ENCODE results near the gene B4GALNT4.
"Not testable (repeated sequence)": the region's sequence is repeated elsewhere in the genome, so short reads cannot be mapped to it uniquely, and the experiment has no call there.

The B4GALNT4 gene

DNA sequence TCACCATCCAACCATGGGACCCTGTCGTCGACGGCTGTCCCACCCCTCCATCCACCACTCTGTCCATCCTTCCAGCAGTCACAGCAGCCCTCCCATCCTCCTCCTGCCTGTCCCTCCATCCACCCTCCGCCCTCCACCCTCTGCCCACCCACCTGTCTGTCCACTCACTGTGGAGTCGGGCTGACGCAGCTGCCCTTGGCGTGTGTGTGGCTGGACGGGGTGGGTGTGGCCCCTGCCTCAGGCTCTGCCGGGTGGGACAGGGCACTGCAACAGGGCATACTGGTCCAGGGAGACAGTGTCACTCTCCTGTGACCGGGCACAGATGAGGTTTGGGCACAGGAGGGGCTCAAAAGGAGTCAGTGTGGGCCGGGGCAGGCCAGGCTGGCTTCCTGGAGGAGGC, 26.6 kb downstream of the B4GALNT4 start:
- H3K4me3 ChIP-seq (ENCODE audit: low read length): peak overlapping the region; percentile 41
- no peak overlapping the region for H3K9ac ChIP-seq (ENCODE audit: low read length)
- no peaks in the 10 kb centered on the region for H3K4me1 ChIP-seq (ENCODE audit: control insufficient read depth, insufficient read depth, low read length)
- peaks cover 7% of the 10 kb centered on the region for H3K27me3 ChIP-seq (ENCODE audit: control insufficient read depth, insufficient read depth, low read length)
- no peaks in the 10 kb centered on the region for H3K36me3 ChIP-seq (ENCODE audit: control insufficient read depth, insufficient read depth, low read length)
- no peak overlapping the region for H3K27ac ChIP-seq (ENCODE audit: low read depth, low read length)

DNA sequence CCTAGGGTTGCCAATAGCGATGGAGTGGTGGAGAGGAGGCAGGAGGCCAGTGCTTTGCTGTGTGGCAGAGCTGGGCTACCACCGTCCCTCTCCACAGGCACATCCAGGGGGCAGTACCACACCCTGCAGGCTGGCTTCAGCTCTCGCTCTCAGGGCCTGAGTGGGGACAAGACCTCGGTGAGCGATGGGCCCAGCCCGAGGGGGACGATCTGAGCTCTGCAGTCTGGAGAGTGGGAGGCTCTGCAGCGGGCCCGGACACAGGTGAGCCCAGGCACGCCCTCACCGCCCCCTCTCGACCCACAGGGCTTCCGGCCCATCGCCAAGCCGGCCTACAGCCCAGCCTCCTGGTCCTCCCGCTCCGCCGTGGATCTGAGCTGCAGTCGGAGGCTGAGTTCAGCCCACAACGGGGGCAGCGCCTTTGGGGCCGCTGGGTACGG, 27.2 kb downstream of the B4GALNT4 start:
- Histone ChIP-seq H3K27me3 (ENCODE audit: control insufficient read depth, insufficient read depth, low read length) (peaks cover 7% of the 10 kb centered on the region), H3K36me3 (ENCODE audit: control insufficient read depth, insufficient read depth, low read length) (no peaks in the 10 kb centered on the region), H3K4me3 (ENCODE audit: low read length) (no peak overlapping the region), H3K9ac (ENCODE audit: low read length) (no peak overlapping the region), H3K4me1 (ENCODE audit: control insufficient read depth, insufficient read depth, low read length) (no peaks in the 10 kb centered on the region), H3K27ac (ENCODE audit: low read depth, low read length) (no peak overlapping the region)

DNA sequence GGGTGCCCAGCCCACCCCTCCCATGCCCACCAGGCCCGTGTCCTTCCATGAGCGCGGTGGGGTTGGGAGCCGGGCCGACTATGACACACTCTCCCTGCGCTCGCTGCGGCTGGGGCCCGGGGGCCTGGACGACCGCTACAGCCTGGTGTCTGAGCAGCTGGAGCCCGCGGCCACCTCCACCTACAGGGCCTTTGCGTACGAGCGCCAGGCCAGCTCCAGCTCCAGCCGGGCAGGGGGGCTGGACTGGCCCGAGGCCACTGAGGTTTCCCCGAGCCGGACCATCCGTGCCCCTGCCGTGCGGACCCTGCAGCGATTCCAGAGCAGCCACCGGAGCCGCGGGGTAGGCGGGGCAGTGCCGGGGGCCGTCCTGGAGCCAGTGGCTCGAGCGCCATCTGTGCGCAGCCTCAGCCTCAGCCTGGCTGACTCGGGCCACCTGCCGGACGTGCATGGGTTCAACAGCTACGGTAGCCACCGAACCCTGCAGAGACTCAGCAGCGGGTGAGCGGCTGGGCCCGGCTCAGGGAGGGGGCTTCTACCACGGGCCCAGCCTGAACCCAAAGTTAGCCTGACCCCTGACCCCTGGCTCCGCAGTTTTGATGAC, 27.7 kb downstream of the B4GALNT4 start:
- Histone ChIP-seq H3K4me1 (ENCODE audit: control insufficient read depth, insufficient read depth, low read length) (no peaks in the 10 kb centered on the region), H3K36me3 (ENCODE audit: control insufficient read depth, insufficient read depth, low read length) (no peaks in the 10 kb centered on the region), H3K9ac (ENCODE audit: low read length) (no peak overlapping the region), H3K27ac (ENCODE audit: low read depth, low read length) (no peak overlapping the region), H3K27me3 (ENCODE audit: control insufficient read depth, insufficient read depth, low read length) (peaks cover 7% of the 10 kb centered on the region), H3K4me3 (ENCODE audit: low read length) (peak overlapping the region; percentile 32)

DNA sequence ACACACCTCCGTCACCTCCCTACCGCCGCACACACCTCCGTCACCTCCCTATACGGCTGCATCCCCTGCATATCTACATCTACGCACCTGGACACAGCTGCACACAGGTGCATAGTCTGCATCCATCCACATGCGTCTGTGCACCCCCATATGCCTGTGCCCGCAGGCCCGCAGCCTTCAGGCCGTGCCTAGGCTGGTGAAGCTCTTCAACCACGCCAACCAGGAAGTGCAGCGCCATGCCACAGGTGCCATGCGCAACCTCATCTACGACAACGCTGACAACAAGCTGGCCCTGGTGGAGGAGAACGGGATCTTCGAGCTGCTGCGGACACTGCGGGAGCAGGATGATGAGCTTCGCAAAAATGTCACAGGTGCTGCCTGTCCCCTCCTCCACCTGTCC, 29.5 kb downstream of the B4GALNT4 start:
- Histone ChIP-seq H3K4me1 (ENCODE audit: control insufficient read depth, insufficient read depth, low read length) (no peaks in the 10 kb centered on the region), H3K27me3 (ENCODE audit: control insufficient read depth, insufficient read depth, low read length) (peaks cover 7% of the 10 kb centered on the region), H3K9ac (ENCODE audit: low read length) (no peak overlapping the region), H3K36me3 (ENCODE audit: control insufficient read depth, insufficient read depth, low read length) (no peaks in the 10 kb centered on the region), H3K27ac (ENCODE audit: low read depth, low read length) (no peak overlapping the region), H3K4me3 (ENCODE audit: low read length) (no peak overlapping the region)

DNA sequence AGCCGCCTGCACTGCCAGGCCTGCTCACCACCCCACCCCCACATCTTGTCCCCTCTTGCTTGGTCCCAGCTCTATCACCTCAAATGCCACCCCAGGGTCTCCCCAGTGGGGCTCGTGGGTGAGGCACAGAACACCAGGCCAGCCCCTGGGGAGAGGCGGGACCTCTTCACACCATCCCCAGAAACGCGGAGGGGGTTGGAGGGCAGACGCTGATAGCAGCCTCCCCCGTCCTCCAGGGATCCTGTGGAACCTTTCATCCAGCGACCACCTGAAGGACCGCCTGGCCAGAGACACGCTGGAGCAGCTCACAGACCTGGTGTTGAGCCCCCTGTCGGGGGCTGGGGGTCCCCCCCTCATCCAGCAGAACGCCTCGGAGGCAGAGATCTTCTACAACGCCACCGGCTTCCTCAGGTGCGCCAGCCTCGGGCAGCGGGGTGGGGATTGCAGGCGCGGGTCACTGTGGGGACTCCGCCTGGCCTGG, 30.5 kb downstream of the B4GALNT4 start:
- no peaks in the 10 kb centered on the region for H3K36me3 ChIP-seq (ENCODE audit: control insufficient read depth, insufficient read depth, low read length)
- no peak overlapping the region for H3K4me3 ChIP-seq (ENCODE audit: low read length)
- H3K4me1 ChIP-seq (ENCODE audit: control insufficient read depth, insufficient read depth, low read length): no peaks in the 10 kb centered on the region
- H3K9ac ChIP-seq (ENCODE audit: low read length): no peak overlapping the region
- H3K27me3 ChIP-seq (ENCODE audit: control insufficient read depth, insufficient read depth, low read length): peaks cover 7% of the 10 kb centered on the region
- no peak overlapping the region for H3K27ac ChIP-seq (ENCODE audit: low read depth, low read length)

DNA sequence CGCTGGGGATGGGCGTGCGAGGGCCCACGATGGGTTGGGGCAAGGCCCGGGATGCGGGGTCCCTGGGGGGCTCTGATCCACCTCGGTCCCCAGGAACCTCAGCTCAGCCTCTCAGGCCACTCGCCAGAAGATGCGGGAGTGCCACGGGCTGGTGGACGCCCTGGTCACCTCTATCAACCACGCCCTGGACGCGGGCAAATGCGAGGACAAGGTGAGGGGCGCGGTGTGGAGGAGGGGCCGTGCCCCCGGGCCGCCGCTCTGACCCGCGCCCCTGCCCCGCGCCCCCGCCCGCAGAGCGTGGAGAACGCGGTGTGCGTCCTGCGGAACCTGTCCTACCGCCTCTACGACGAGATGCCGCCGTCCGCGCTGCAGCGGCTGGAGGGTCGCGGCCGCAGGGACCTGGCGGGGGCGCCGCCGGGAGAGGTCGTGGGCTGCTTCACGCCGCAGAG, 31.0 kb downstream of the B4GALNT4 start:
- H3K36me3 ChIP-seq (ENCODE audit: control insufficient read depth, insufficient read depth, low read length): no peaks in the 10 kb centered on the region

DNA sequence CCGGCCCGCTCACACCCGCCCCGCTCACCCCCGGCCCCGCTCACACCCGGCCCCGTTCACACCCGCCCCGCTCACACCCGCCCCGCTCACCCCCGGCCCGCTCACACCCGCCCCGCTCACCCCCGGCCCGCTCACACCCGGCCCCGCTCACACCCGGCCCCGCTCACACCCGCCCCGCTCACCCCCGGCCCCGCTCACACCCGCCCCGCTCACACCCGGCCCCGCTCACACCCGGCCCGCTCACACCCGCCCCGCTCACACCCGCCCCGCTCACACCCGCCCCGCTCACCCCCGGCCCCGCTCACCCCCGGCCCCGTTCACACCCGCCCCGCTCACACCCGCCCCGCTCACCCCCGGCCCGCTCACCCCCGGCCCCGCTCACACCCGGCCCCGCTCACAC, 31.9 kb downstream of the B4GALNT4 start:
- not testable (repeated sequence) for H3K9ac ChIP-seq (ENCODE audit: low read length); H3K27ac ChIP-seq (ENCODE audit: low read depth, low read length); H3K27me3 ChIP-seq (ENCODE audit: control insufficient read depth, insufficient read depth, low read length); H3K4me1 ChIP-seq (ENCODE audit: control insufficient read depth, insufficient read depth, low read length); H3K4me3 ChIP-seq (ENCODE audit: low read length); H3K36me3 ChIP-seq (ENCODE audit: control insufficient read depth, insufficient read depth, low read length)

More for the DNA sequence above, 31.0 kb downstream of the B4GALNT4 start:
- Histone ChIP-seq H3K4me1 (ENCODE audit: control insufficient read depth, insufficient read depth, low read length) (no peaks in the 10 kb centered on the region), H3K27me3 (ENCODE audit: control insufficient read depth, insufficient read depth, low read length) (peaks cover 7% of the 10 kb centered on the region), H3K9ac (ENCODE audit: low read length) (no peak overlapping the region), H3K27ac (ENCODE audit: low read depth, low read length) (no peak overlapping the region), H3K4me3 (ENCODE audit: low read length) (no peak overlapping the region)

DNA sequence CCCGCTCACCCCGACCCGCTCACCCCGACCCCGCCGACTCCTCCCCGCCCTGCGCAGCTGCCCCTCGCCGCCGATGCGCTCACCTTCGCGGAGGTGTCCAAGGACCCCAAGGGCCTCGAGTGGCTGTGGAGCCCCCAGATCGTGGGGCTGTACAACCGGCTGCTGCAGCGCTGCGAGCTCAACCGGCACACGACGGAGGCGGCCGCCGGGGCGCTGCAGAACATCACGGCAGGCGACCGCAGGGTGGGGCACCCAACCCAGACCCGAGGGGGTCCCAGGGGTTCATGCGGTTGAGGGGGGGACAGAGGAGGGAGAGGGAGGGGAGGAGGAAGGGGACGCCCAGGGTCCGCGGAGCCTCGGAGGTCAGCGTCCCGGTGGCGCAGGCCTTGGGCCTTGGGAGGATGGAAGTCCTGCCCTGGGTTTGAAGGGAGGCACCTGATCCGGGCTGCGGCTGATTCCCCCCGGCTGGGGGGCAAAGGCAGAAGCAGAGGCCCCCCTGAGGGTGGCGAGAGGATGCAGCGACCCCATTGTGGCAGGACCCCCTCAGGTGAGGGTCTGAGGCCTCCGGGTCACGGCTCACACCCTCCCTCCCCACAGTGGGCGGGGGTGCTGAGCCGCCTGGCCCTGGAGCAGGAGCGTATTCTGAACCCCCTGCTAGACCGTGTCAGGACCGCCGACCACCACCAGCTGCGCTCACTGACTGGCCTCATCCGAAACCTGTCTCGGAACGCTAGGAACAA, 33.9 kb downstream of the B4GALNT4 start:
- Histone ChIP-seq H3K27ac (ENCODE audit: low read depth, low read length) (no peak overlapping the region), H3K36me3 (ENCODE audit: control insufficient read depth, insufficient read depth, low read length) (no peaks in the 10 kb centered on the region), H3K4me3 (ENCODE audit: low read length) (no peak overlapping the region), H3K9ac (ENCODE audit: low read length) (no peak overlapping the region), H3K27me3 (ENCODE audit: control insufficient read depth, insufficient read depth, low read length) (peaks cover 7% of the 10 kb centered on the region), H3K4me1 (ENCODE audit: control insufficient read depth, insufficient read depth, low read length) (peaks cover 4% of the 10 kb centered on the region)

DNA sequence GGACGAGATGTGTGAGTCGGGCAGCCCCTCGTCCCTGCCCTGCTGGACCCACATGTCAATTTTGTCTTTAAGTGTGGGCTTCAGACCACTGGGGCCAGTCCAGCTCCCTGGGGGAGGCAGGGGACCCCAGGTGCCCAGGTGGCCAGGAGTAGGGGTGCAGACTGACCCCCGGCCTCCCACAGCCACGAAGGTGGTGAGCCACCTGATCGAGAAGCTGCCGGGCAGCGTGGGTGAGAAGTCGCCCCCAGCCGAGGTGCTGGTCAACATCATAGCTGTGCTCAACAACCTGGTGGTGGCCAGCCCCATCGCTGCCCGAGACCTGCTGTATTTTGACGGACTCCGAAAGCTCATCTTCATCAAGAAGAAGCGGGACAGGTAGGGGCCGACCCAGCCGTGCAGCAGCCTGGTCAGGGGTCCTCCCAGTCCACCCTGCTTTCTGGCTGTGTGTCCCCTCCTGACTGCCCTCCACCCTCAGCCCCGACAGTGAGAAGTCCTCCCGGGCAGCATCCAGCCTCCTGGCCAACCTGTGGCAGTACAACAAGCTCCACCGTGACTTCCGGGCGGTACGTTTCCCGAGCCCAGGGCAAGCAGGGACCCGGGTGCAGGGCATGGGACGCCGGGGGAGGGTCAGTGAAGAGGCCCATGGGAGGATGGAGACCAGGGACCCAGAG, 34.6 kb downstream of the B4GALNT4 start:
- Histone ChIP-seq H3K4me3 (ENCODE audit: low read length) (no peak overlapping the region), H3K27ac (ENCODE audit: low read depth, low read length) (no peak overlapping the region), H3K9ac (ENCODE audit: low read length) (no peak overlapping the region), H3K36me3 (ENCODE audit: control insufficient read depth, insufficient read depth, low read length) (no peaks in the 10 kb centered on the region), H3K4me1 (ENCODE audit: control insufficient read depth, insufficient read depth, low read length) (peaks cover 4% of the 10 kb centered on the region), H3K27me3 (ENCODE audit: control insufficient read depth, insufficient read depth, low read length) (peaks cover 6% of the 10 kb centered on the region)

DNA sequence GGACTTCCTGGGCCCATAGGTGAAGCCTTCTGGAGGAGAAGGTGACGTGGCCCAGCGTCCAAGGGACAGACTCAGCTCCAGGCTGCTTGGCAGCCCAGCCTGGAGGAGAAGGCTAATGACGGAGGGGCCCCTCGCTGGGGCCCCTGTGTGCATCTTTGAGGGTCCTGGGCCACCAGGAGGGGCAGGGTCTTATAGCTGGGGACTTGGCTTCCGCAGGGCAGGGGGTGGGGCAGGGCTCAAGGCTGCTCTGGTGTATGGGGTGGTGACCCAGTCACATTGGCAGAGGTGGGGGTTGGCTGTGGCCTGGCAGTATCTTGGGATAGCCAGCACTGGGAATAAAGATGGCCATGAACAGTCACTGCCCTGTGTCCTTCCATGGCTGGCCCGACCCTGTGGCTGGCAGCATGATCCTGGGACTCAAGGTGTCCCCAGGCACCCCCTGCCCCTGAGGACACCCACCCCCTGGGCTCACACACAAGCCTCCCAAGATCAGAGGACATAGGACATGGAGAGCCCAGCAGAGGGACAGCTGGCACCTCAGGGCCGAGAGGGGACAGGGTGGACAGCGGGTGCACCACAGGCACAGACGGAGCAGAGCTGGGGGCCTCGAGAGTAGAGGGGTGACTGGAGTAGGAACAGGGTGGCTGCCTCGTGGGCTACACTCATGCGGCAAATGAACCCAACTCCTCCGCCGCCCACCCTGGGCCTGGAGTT, 35.4 kb downstream of the B4GALNT4 start:
- peaks cover 6% of the 10 kb centered on the region for H3K27me3 ChIP-seq (ENCODE audit: control insufficient read depth, insufficient read depth, low read length)
- peaks cover 4% of the 10 kb centered on the region for H3K4me1 ChIP-seq (ENCODE audit: control insufficient read depth, insufficient read depth, low read length)
- no peaks in the 10 kb centered on the region for H3K36me3 ChIP-seq (ENCODE audit: control insufficient read depth, insufficient read depth, low read length)
- H3K9ac ChIP-seq (ENCODE audit: low read length): no peak overlapping the region
- H3K27ac ChIP-seq (ENCODE audit: low read depth, low read length): no peak overlapping the region
- H3K4me3 ChIP-seq (ENCODE audit: low read length): no peak overlapping the region

DNA sequence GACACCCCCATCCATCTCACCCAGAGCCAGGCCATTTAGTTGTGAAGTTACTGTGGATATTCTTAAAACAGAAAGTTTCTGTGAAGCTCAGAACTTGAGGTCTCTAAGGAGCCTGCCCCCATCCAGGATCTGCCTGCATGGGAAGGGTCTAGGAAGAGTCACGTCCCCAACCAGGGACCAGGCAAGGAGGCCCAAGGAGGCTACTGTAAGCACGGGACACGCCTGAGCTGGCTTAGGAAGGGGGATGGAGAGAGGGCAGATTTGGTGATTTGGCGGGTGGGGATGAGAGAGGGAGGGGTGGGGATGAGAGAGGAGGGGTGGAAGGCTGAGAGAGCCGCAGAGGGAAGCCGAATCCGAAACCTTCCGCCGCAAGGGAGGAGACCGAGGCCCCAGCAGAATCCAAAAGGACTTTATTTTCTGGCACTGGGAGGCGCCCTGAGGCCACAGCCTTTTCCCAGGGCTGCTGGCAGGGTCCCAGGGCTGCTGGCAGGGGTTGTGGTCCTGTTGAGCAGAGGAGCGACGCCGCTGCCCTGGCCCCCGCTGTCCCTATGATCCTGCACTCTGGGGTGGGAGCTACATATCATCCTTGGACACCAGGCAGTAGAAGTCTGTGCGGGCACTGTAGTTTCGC, 36.1 kb downstream of the B4GALNT4 start:
- Histone ChIP-seq H3K27me3 (ENCODE audit: control insufficient read depth, insufficient read depth, low read length) (peaks cover 2% of the 10 kb centered on the region), H3K4me1 (ENCODE audit: control insufficient read depth, insufficient read depth, low read length) (peaks cover 4% of the 10 kb centered on the region), H3K9ac (ENCODE audit: low read length) (no peak overlapping the region), H3K36me3 (ENCODE audit: control insufficient read depth, insufficient read depth, low read length) (no peaks in the 10 kb centered on the region), H3K27ac (ENCODE audit: low read depth, low read length) (no peak overlapping the region), H3K4me3 (ENCODE audit: low read length) (no peak overlapping the region)
